Panc1 (cell line): ENCODE measurements around the gene CD72.
"Not testable (repeated sequence)": the region's sequence is repeated elsewhere in the genome, so short reads cannot be mapped to it uniquely, and the experiment has no call there.

Source experiments
- POLR2AphosphoS5 ChIP-seq: IDR thresholded peaks from 2 replicates; pipeline ENCODE4 v1.6.1; 2012; ENCODE audit warnings: mild to moderate bottlenecking, low read depth, low read length, moderate library complexity
- REST ChIP-seq, 2 experiments: IDR thresholded peaks; 2 replicates each; pipeline ENCODE4 v1.6.1; 2011 to 2012; ENCODE audit warnings: low read depth in 2 of 2, control low read depth in 1 of 2, low read length in 1 of 2, mild to moderate bottlenecking in 1 of 2, moderate library complexity in 1 of 2; ENCODE audit not compliant: insufficient read depth in 1 of 2
- TCF7L2 ChIP-seq: IDR thresholded peaks from 2 replicates; pipeline ENCODE4 v1.6.1; 2011; ENCODE audit warnings: mild to moderate bottlenecking, low read depth, low read length, inconsistent platforms
- TF ChIP-seq, protein P1 (sequence below): fragments of 450-650 bp; IDR thresholded peaks from 2 replicates; pipeline ENCODE4 v1.5.1; 2017; ENCODE audit warnings: mild to moderate bottlenecking

DNA sequence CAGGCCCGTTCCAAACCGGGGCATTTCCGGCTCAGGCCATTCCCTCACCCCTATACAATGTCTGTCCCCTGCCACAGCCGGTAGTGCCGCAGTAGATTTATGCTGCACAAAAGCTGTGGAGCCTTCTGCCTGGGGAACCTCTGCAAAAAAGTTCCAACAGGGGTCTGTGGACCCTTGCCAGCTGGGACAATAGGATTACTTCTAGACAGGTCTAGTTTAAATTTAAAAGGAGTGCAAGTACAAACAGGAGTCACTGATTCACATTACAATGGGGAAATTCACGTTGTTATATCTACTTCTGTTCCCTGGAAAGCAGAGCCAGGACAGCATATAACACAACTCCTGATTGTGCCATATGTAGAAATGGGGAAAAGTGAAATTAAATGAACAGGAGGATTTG, 34.7 kb downstream of the CD72 start:
- TF ChIP-seq, protein P1, sequence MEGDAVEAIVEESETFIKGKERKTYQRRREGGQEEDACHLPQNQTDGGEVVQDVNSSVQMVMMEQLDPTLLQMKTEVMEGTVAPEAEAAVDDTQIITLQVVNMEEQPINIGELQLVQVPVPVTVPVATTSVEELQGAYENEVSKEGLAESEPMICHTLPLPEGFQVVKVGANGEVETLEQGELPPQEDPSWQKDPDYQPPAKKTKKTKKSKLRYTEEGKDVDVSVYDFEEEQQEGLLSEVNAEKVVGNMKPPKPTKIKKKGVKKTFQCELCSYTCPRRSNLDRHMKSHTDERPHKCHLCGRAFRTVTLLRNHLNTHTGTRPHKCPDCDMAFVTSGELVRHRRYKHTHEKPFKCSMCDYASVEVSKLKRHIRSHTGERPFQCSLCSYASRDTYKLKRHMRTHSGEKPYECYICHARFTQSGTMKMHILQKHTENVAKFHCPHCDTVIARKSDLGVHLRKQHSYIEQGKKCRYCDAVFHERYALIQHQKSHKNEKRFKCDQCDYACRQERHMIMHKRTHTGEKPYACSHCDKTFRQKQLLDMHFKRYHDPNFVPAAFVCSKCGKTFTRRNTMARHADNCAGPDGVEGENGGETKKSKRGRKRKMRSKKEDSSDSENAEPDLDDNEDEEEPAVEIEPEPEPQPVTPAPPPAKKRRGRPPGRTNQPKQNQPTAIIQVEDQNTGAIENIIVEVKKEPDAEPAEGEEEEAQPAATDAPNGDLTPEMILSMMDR: not testable (repeated sequence)
- TF ChIP-seq POLR2AphosphoS5; REST (IDR thresholded peaks at IDR 0.05; ENCODE audit: insufficient read depth in 1 of 2, low read depth in 2 of 2, low read length in 1 of 2); TCF7L2: not testable (repeated sequence)
